ENCODE data around the gene GLOD5.

DNA sequence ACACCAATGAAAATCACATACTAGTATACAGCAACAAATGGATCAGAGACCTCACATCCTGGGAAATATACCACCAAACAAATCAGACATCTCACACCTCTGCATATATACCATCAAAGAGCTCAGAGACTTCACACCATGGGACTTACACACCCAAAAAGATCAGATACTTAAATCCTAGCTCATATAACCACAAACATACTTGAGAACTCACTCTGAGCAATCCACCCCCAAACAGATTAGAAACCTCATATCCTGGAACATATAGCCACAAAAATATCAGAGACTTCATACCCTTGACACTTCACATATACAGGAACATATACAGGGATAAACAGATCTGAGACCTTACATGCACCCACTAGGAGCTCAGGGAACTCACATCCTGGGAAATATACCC lies 32.9 kb upstream of the GLOD5 start:
- TF ChIP-seq, protein P1, sequence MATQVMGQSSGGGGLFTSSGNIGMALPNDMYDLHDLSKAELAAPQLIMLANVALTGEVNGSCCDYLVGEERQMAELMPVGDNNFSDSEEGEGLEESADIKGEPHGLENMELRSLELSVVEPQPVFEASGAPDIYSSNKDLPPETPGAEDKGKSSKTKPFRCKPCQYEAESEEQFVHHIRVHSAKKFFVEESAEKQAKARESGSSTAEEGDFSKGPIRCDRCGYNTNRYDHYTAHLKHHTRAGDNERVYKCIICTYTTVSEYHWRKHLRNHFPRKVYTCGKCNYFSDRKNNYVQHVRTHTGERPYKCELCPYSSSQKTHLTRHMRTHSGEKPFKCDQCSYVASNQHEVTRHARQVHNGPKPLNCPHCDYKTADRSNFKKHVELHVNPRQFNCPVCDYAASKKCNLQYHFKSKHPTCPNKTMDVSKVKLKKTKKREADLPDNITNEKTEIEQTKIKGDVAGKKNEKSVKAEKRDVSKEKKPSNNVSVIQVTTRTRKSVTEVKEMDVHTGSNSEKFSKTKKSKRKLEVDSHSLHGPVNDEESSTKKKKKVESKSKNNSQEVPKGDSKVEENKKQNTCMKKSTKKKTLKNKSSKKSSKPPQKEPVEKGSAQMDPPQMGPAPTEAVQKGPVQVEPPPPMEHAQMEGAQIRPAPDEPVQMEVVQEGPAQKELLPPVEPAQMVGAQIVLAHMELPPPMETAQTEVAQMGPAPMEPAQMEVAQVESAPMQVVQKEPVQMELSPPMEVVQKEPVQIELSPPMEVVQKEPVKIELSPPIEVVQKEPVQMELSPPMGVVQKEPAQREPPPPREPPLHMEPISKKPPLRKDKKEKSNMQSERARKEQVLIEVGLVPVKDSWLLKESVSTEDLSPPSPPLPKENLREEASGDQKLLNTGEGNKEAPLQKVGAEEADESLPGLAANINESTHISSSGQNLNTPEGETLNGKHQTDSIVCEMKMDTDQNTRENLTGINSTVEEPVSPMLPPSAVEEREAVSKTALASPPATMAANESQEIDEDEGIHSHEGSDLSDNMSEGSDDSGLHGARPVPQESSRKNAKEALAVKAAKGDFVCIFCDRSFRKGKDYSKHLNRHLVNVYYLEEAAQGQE (IDR thresholded peaks at IDR 0.05) = no peak
- TF ChIP-seq CHD2 (IDR thresholded peaks at IDR 0.05; ENCODE audit: low read length, partially characterized antibody) (no peak), POLR2A (IDR thresholded peaks at IDR 0.05; ENCODE audit: low read length) (no peak), ESRRA (IDR thresholded peaks at IDR 0.05; ENCODE audit: borderline replicate concordance, low read length) (no peak), HEYL (CRISPR knock-in tag; IDR thresholded peaks at IDR 0.05) (no peak), POLR2AphosphoS2 (conservative IDR thresholded peaks at IDR 0.05; ENCODE audit: low read length) (no peak), RAD21 (conservative IDR thresholded peaks at IDR 0.05 in 1 of 2, IDR thresholded peaks at IDR 0.05 in 1 of 2) (no peak)
- TF ChIP-seq, protein P2, sequence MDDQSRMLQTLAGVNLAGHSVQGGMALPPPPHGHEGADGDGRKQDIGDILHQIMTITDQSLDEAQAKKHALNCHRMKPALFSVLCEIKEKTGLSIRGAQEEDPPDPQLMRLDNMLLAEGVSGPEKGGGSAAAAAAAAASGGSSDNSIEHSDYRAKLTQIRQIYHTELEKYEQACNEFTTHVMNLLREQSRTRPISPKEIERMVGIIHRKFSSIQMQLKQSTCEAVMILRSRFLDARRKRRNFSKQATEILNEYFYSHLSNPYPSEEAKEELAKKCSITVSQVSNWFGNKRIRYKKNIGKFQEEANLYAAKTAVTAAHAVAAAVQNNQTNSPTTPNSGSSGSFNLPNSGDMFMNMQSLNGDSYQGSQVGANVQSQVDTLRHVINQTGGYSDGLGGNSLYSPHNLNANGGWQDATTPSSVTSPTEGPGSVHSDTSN (IDR thresholded peaks at IDR 0.05) = no peak
- TF ChIP-seq, protein P3, sequence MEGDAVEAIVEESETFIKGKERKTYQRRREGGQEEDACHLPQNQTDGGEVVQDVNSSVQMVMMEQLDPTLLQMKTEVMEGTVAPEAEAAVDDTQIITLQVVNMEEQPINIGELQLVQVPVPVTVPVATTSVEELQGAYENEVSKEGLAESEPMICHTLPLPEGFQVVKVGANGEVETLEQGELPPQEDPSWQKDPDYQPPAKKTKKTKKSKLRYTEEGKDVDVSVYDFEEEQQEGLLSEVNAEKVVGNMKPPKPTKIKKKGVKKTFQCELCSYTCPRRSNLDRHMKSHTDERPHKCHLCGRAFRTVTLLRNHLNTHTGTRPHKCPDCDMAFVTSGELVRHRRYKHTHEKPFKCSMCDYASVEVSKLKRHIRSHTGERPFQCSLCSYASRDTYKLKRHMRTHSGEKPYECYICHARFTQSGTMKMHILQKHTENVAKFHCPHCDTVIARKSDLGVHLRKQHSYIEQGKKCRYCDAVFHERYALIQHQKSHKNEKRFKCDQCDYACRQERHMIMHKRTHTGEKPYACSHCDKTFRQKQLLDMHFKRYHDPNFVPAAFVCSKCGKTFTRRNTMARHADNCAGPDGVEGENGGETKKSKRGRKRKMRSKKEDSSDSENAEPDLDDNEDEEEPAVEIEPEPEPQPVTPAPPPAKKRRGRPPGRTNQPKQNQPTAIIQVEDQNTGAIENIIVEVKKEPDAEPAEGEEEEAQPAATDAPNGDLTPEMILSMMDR (IDR thresholded peaks at IDR 0.05) = no peak
